IPS-18c (cell line): Measurements from ENCODE around the gene PPM1H.
"Not testable (repeated sequence)": the region's sequence is repeated elsewhere in the genome, so short reads cannot be mapped to it uniquely, and the experiment has no call there.

Experiments used
- H3K4me3 ChIP-seq: 2 replicates; pipeline ENCODE4 v1.7.0; 2013; ENCODE audit warnings: low read depth, mild to moderate bottlenecking, low read length, moderate library complexity; ENCODE audit not compliant: insufficient read depth
- H3K9me3 ChIP-seq: one replicate; pipeline ENCODE4 v1.6.1; 2013; ENCODE audit warnings: mild to moderate bottlenecking, low read length, moderate library complexity; ENCODE audit not compliant: control insufficient read depth, insufficient read depth

PPM1H gene

DNA sequence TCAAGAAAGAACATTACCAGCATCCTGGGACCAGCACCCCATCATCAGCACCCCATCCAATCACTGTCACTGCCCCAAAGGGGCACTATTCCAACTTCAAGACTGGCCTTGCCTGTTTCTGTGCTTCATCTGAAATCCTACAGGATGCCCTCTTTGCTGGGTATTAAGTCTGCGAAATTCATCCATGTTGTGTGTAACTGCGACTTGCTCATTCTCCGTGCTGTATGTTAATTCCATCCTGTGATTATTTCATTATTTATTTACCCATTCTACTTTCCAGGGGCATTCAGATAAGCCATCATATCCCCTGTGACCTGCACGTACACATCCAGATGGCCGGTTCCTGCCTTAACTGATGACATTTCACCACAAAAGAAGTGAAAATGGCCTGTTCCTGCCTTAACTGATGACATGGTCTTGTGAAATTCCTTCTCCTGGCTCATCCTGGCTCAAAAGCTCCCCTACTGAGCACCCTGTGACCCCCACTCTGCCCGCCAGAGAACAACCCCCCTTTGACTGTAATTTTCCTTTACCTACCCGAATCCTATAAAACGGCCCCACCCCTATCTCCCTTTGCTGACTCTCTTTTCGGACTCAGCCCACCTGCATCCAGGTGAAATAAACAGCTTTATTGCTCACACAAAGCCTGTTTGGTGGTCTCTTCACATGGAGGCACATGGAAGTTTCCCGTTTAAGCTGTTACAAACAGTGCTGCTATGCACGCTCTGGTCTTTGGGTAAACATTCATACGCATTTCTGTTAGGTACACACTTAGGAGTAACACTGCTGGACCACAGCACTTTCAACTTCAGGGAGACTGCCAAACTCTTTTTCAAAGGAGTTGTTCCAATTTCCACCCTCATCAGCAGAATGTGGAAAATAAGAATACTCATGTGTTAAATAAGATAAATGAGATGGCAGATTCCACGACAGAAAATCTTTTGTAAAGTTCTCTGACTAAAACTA, 205.1 kb downstream of the PPM1H start:
- not testable (repeated sequence) for H3K9me3 ChIP-seq, H3K4me3 ChIP-seq

DNA sequence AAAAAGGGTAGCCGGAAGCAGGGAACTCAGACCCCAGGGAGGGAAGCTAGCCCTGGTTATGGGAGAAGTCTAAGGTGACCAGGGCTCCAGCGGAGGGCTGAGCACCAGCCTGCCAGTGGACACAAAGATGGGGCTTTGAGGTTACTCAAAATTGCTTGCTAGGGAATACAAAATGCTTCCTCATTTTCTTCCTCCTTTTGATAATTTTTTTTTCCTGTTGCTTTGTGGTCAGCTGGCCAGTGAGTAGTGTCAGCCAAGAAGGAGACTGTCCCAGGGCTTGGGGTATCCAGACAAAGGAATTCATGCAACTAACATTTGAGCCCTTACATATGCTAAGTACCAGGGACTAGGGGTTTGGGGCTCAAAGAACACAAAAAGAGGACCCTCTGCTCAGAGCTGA, 206.2 kb downstream of the PPM1H start:
- Histone ChIP-seq H3K9me3 (no peaks in the 10 kb centered on the region), H3K4me3 (no peak overlapping the region)

DNA sequence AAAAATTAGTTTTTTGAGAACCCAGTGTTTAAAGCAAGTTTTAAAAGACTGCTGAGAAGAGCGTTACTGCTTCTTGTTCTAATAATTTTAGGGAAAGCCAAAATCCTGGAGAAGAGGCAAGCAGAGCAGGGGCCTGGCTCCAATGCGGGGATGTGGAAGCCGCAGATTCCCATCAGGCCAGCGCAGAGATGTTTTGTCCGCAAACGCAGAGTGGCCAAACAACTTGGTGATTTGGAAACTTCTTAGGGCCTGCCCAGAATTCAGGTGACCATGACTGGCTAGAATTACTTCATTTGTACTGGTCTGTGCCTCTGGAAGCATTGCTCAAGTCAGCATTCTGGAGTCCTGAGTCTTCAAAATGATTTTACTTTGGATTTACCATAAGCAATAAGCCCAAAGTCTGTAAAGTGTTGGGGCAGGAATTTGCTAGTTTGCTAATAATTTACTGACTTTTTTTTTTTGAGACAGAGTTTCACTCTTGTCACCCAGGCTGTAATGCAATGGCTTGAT, 208.4 kb downstream of the PPM1H start:
- Histone ChIP-seq H3K9me3 (no peaks in the 10 kb centered on the region), H3K4me3 (no peak overlapping the region)

DNA sequence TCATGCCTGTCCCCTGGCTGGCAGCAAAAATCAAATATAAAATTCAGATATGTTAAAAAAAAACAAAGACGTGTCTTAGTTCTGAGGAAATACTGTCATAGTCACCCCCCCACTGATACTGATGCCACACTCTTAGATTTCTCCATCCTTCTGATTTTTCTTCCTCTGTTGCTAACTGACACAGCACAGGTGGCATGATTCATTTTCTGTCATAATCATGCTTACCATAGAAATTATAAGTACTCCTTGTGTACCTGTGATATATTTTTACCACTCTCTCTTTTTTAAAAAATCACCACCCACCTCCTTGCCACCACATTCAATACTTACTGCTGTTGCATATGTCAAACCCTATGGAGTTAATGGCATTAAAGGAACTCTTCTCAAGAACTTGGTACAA, 209.2 kb downstream of the PPM1H start:
- Histone ChIP-seq H3K9me3 (no peaks in the 10 kb centered on the region), H3K4me3 (no peak overlapping the region)

DNA sequence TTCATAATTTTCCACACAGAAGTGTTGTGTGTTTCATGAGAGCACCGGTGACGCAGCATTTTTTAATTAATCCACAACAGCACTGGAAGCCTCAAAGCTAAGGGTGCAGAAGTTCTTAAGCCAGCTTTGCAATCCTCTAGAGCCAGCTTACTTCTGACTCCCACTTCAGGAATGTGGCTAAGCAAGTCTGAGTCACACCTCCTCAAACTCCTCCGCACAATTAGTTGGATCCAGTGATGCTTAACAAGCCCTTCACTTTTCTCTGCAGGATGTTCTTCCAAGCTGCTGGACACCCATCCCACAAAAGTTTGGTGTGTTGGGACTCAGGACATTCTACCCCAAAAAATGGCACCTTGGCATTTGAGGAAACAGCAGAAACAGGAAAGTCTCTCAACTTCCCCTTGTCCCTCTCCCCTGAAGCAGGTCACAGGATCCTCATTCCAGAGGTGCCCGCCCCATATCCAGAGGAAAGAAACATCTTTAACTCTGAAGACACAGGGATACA, 210.0 kb downstream of the PPM1H start:
- Histone ChIP-seq H3K9me3 (no peaks in the 10 kb centered on the region), H3K4me3 (no peak overlapping the region)

DNA sequence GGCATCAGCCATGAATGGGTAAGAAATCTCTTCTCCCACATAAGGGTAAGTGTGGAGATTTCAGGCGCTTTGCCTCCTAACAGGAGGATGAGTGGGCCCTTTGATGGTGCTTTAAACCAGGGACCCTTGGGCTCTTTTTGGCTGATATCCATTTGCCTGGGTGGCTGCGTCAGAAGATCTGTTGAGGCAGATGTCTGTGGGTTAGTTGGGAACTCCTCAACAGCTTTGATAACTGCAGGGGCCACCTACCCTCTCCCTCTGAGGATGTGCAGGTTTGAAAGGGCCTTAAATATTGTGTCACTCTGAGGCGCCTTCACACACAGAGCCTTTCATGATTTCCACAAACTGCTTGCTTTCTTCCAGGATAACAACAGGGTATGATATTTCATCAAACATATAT, 210.7 kb downstream of the PPM1H start:
- Histone ChIP-seq H3K4me3 (no peak overlapping the region), H3K9me3 (no peaks in the 10 kb centered on the region)

DNA sequence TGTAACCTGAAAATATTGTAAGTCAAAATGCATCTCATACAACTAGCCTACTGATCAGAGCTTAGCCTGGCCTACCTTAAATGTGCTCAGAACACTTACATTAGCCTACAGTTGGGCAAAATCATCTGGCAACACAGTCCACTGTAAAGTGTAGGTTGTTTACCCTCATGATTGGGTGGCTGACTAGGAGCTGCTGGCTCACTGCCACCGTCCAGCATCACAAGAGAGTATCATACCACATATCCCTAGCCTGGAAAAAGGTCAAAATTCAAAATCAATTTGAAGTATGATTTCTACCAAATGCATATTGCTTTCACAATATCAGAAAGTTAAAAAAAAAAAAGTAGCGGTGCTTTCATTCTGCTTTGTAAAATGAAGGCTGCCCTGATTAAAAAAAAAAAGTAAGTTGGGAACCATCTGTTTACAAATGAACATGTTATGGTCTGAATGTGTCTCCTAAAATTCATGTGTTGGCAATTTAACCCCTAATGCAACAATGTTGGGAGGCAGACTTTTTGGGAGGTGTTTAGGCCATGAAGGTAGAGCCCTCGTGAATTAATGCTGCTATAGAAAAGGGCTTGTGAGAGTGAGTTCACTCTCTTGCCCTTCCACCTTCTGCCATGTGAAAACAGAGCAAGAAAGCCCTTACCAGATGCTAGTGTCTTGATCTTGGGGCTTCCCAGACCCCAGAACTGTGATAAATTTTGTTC, 211.8 kb downstream of the PPM1H start:
- Histone ChIP-seq H3K4me3 (no peak overlapping the region), H3K9me3 (no peaks in the 10 kb centered on the region)

DNA sequence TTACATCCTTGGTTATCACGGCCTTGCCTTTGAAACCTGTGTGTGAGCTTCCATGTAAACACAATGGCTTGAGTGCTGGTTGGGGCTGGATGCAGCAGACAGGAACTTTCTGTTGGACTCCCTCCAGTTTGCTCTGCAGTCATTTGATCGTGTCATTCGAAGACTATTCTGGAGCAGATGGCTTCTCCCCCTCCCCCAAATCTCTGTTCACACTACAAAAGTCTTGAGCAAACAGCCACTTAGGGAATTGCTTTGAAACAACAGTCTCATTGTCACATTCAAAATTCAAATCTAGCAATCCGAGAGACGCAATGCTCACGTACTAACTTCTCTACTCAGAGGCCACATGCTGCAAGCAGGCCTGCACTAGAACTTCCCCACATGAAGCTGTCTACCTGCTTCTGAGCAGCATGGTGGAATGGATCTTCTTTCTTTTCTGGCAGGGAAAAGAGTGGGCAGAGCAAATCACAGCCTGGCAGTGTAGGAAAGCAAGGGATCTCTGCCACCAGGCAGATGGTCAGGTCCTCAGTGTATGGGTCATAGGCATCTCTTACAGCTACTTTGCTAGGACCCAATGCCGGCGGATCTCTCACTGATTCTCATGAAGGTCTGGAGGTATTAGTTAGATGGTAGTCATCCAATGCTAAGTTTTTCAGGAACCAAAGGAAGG, 214.2 kb downstream of the PPM1H start:
- Histone ChIP-seq H3K9me3 (no peaks in the 10 kb centered on the region), H3K4me3 (no peak overlapping the region)

DNA sequence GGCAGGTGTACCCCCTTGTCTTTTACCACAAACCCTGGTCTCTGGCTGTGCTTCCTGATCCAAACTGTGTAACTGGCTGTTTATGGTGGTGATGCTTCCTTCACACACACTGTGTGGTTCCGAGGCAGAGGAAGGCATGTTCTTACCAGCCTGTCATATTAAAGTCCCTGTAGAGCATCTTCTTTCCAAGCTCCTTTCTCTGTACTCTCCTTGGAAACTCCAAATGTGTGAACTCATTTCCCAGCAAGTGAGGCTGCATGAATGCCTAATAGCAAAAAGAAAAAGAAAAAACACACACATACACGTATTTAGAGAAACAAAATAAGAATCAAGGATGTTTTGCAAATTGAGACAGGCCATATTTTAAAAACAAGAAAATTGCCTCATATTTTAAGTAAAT, 214.9 kb downstream of the PPM1H start:
- Histone ChIP-seq H3K4me3 (no peak overlapping the region), H3K9me3 (no peaks in the 10 kb centered on the region)

DNA sequence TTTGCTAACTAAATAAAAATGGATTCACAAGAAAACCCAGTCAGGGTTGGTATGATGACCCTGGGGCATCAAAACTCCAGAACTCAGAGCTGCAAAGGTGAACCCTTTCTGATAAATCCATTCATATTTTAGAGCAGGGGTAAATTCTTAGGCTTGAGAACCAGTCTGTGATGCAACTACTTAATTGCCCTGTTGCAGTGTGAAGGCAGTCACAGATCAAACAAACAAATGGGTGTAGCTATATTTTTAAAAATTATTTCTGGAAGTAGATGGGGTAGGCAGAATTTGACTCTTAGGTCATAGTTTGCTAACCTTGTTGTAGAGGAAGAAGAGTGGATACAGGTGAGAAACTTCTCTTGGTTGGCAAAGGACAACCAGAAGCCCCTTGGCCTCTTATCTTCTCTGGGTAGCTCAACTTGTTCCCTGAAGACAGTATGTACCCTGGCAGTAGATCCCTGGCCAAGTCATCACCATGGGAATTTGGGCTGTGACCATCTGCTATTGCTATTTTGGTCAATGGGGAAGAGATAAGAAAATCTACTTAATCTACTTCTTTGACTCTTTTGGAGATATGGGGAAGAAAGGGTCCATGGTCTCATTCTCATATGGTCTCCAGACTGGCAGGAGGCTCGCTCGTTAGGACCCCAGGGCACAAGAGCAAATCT, 216.1 kb downstream of the PPM1H start:
- Histone ChIP-seq H3K4me3 (no peak overlapping the region), H3K9me3 (no peaks in the 10 kb centered on the region)

DNA sequence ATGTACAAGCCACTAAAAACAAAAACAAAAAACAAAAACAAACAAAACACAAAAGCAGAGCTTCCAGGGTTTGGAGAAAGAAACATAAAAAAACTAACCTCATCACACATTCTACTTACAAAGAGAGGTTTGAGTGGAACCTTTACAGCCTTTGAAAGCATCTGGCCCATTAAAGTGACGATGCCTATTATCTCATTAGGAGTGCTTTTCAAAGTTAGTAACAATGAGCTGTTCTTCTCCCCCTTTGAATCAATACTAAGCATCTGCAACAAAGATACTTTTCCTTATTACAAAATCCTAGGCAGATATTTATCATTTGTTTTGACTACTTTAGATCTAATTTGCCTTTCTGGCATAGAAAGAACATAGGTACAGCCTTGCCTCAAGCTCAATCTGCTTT, 217.3 kb downstream of the PPM1H start:
- Histone ChIP-seq H3K4me3 (no peak overlapping the region), H3K9me3 (no peaks in the 10 kb centered on the region)

DNA sequence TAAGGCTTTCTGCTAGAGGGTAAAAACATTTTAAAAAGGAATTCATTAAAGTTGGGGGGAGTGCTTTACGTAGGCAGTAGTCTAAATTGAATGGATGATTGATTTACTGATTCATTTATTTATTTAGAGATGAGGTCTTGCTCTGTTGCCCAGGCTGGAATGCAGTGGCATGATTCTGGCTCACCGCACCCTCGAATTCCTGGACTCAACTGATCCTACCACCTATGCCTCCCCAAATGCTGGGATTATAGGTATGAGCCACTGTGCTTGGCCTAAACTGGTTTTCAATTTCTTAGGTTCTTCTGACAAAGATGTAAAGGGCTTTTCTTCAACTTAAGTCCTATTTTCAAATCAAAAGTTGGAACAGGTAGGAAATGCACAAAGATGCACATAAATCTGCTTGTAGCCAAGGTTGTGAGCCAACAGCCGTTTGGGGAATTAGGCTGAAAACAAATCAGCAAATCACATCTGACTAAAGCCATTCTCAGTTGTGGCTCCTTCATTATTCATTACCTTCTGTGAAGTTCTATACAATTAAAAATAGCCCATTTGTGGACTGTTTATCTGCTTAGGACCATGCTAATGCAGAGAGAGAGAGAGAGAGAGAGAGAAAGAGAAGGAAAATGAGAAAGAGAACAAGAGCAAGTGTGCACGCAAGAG, 218.0 kb downstream of the PPM1H start:
- Histone ChIP-seq H3K9me3 (no peaks in the 10 kb centered on the region), H3K4me3 (no peak overlapping the region)

DNA sequence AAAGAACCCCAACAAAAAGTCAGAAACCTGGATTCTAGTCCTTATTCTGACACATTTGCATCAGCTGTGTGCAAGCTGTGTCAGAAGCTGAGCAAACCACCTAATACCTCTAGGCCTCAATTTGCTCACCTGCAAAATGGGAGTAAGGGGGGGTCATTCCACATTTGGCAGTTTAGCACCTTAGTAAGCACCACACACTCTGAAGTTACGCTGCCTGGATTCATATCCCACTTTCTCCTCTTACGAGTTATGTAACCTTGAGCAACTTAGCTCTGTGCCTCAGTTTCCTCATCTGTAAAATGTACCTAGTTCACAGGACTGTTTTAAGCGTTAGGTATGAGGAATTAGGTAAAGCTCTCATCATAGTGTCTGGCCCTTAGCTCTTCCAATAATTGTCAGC, 218.9 kb downstream of the PPM1H start:
- H3K9me3 ChIP-seq, result no peaks in the 10 kb centered on the region
- H3K4me3 ChIP-seq, result no peak overlapping the region

DNA sequence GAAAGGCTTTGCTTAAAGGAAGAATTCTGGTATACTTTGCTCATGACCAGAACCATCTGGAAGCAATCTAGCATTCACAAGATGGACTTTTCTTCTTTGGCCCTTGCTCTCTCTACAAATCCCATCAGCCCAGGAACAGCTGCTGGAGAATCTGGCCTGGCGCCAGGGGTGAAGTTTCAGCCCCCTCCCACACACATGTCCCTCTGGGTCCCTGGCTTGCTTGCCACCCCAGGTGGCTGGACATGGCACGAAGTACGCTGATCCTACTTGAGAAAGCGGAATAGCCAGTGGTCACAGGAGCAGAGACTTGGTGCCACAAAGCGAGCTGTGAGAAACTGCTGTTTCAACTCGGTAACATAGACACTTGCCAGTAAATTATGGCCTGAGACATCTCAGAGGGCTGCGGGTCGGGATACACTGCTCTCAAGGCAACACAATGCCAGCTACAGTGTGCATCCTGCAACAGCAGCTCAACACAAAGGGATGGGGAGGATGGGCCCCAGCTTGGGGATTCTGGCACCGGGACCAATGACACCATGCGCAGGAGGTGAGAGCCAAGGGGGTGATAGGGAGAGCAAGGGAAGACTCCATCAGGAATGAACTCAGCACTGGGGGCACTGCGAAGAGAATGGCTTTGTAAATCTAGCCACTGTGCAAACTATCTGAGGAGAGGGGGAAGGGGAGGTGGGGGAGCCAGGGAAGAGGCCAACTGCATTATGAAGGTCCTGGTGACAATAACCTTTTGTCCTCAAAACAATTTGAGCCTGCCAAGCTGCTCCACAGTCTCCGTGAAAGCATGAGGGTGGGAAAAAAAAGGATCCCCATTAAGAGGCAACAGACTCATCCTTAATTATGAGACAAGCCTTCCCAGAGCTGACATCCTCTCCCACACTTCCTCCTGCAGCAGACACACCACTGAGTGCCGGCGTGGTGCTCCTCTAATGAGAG, 219.9 kb downstream of the PPM1H start:
- Histone ChIP-seq H3K4me3 (no peak overlapping the region), H3K9me3 (no peaks in the 10 kb centered on the region)

DNA sequence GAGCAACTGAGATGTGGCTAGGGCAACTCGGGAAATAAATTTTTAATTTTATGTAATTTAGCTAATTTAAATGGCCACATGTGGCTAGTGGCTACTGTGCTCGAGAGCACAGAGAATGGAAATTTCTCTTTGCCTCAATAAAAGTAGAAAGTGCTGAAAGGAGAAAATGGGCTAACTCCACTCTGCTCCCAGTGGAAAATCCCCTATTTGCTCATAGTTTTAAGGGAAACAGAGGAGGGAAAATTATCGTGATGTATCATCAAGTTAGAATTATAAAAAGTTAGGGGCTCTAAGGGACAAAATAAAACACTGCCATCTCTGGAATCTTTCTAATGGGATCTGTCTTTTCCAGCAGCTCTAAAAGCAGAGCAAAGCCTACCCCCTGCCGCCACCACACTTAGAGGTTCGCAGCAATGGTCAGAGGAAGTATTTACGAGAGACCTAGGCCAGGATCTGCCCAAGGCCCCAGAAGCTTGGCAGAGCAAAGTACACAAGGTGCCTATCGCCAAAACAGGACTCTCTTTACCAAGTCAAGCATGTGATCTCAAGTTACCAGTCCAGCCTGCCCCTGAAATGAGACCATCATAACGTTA, 220.7 kb downstream of the PPM1H start:
- H3K9me3 ChIP-seq, result no peaks in the 10 kb centered on the region
- H3K4me3 ChIP-seq, result no peak overlapping the region
